Measurements from ENCODE around the gene CKAP5. TPM values are rescaled to one million over a fixed set of nuclear protein-coding genes. Genes with fewer than 3 reads are reported as not detected.

CKAP5 gene
- total RNA-seq = 10 to 100 TPM; 30.9 to 43.2 TPM

GRCh38 chr11:46845740-46846509 lies at the start of gene CKAP5:
Gene CKAP5 (minus strand): TSS chr11:46846280. CDS start chr11:46821231, 25,049 bp downstream.
- Histone ChIP-seq H3K4me3 (peak within 1 kb of the TSS; percentile 90 to 96), H3K9me3 (no peaks in the 10 kb centered on the region), H3K4me1 (peaks cover 0 to 21% of the 10 kb centered on the region in 2 donors), H3K27me3 (no peaks in the 10 kb centered on the region), H3K27ac (peak within 1 kb of the TSS; percentile 78 to 84), H3K36me3 (no peaks in the 10 kb centered on the region)
- TF ChIP-seq CTCF (IDR thresholded peaks at IDR 0.05) = no peak
- peak; percentile 94 for DNase-seq (ENCODE audit: low spot score)

GRCh38 chr11:46895821-46896220 lies 49.7 kb upstream of the CKAP5 start:
- H3K27me3 ChIP-seq = no peaks in the 10 kb centered on the region
- no peak overlapping the region for H3K4me3 ChIP-seq
- peaks cover 0 to 15% of the 10 kb centered on the region in 2 donors for H3K4me1 ChIP-seq
- DNase-seq (ENCODE audit: low spot score) = no peak
- H3K9me3 ChIP-seq = no peaks in the 10 kb centered on the region
- H3K27ac ChIP-seq = peak overlapping the region in 1 of 2 donors; percentile 40
- TF ChIP-seq CTCF (IDR thresholded peaks at IDR 0.05) = no peak
- peaks cover 27% of the 10 kb centered on the region for H3K36me3 ChIP-seq

GRCh38 chr11:46894961-46895360 lies 48.9 kb upstream of the CKAP5 start:
- DNase-seq (ENCODE audit: low spot score) = no peak
- Histone ChIP-seq H3K9me3 (no peaks in the 10 kb centered on the region), H3K4me1 (peaks cover 0 to 15% of the 10 kb centered on the region in 2 donors), H3K27me3 (no peaks in the 10 kb centered on the region), H3K36me3 (peaks cover 25% of the 10 kb centered on the region), H3K27ac (no peak overlapping the region), H3K4me3 (no peak overlapping the region)
- TF ChIP-seq CTCF (IDR thresholded peaks at IDR 0.05) = no peak

- TF ChIP-seq CTCF (IDR thresholded peaks at IDR 0.05) = no peak
- Histone ChIP-seq H3K4me1 (peaks cover 0 to 15% of the 10 kb centered on the region in 2 donors), H3K36me3 (peaks cover 23% of the 10 kb centered on the region)
Observed at GRCh38 chr11:46894506-46894905, 48.4 kb upstream of the CKAP5 start.

GRCh38 chr11:46892838-46893237 lies 46.8 kb upstream of the CKAP5 start:
- TF ChIP-seq CTCF (IDR thresholded peaks at IDR 0.05) = no peak

More at GRCh38 chr11:46894506-46894905, 48.4 kb upstream of the CKAP5 start:
- Histone ChIP-seq H3K27me3 (no peaks in the 10 kb centered on the region), H3K27ac (no peak overlapping the region), H3K4me3 (no peak overlapping the region), H3K9me3 (no peaks in the 10 kb centered on the region)
- no peak for DNase-seq (ENCODE audit: low spot score)

More at GRCh38 chr11:46892838-46893237, 46.8 kb upstream of the CKAP5 start:
- Histone ChIP-seq H3K9me3 (no peaks in the 10 kb centered on the region), H3K4me3 (no peak overlapping the region), H3K4me1 (peaks cover 0 to 15% of the 10 kb centered on the region in 2 donors), H3K36me3 (peaks cover 21% of the 10 kb centered on the region), H3K27ac (no peak overlapping the region), H3K27me3 (no peaks in the 10 kb centered on the region)
- no peak for DNase-seq (ENCODE audit: low spot score)
